Germinal center (tissue), 1 donor: ENCODE results near the gene CELA1.
A peak's percentile ranks its signal among the peaks of the same experiment; 100 is the strongest.
"Not testable (repeated sequence)": the region's sequence is repeated elsewhere in the genome, so short reads cannot be mapped to it uniquely, and the experiment has no call there.

ENCODE experiments used
- DNase-seq: peaks from one replicate; pipeline ENCODE4 v3.0.0; 2012; ENCODE audit warnings: mixed read lengths, low spot score

The CELA1 gene

GRCh38 chr12:51311389-51311788, 35.1 kb downstream of the CELA1 start:
- DNase-seq: no peak

- DNase-seq: no peak
Measured at GRCh38 chr12:51307655-51308593, 38.6 kb downstream of the CELA1 start.

- DNase-seq: no peak
Measured at GRCh38 chr12:51306507-51306906, 40.0 kb downstream of the CELA1 start.

- DNase-seq: not testable (repeated sequence)
Measured at GRCh38 chr12:51300768-51301167, 45.7 kb downstream of the CELA1 start.

- no peak for DNase-seq
Measured at GRCh38 chr12:51295651-51296050, 50.8 kb downstream of the CELA1 start.

- not testable (repeated sequence) for DNase-seq
Measured at GRCh38 chr12:51294097-51294496, 52.4 kb downstream of the CELA1 start.

GRCh38 chr12:51293696-51294095, 52.8 kb downstream of the CELA1 start:
- DNase-seq: no peak

- DNase-seq: peak; percentile 23
Measured at GRCh38 chr12:51291603-51292513, 54.6 kb downstream of the CELA1 start.

GRCh38 chr12:51285843-51286242, 60.6 kb downstream of the CELA1 start:
- DNase-seq: no peak

GRCh38 chr12:51281202-51281924, 65.1 kb downstream of the CELA1 start:
- no peak for DNase-seq
